GM18505 (cell line): ENCODE data around the gene GALNT3.

Source experiments
- ATAC-seq: cut with Tn5 transposase; IDR thresholded peaks from one replicate; pipeline ENCODE4 v1.9.1; 2021; ENCODE audit not compliant: unreplicated experiment
- POLR2A ChIP-seq: IDR thresholded peaks from 4 replicates; pipeline ENCODE4 v1.6.1; 2011; ENCODE audit warnings: borderline replicate concordance; ENCODE audit not compliant: insufficient read depth, insufficient read length; ENCODE audit errors: extremely low read depth

Gene GALNT3

GRCh38 chr2:165790466-165790865 is 3.6 kb downstream of the GALNT3 start:
- no peak for TF ChIP-seq POLR2A
- ATAC-seq: no peak

DNA sequence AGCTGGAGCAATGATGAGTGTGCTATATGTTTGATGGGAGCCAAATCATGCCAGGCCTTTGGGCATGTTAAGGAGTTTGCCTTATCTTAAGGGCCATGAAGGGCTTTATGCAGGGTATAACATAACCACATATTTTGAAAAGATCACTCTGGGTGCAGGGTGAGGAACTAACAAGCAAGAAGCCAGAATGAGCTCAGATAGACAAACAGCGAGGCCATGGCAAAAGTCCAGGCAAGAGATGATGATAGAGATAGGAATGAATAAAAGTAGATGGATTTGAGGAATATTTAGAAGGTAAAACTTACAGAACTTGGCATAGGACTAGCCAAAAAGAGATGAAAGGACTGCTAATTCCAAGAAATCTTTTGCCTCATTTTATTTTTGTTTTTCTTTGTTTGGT is 6.7 kb downstream of the GALNT3 start:
- TF ChIP-seq POLR2A: no peak
- ATAC-seq: no peak

DNA sequence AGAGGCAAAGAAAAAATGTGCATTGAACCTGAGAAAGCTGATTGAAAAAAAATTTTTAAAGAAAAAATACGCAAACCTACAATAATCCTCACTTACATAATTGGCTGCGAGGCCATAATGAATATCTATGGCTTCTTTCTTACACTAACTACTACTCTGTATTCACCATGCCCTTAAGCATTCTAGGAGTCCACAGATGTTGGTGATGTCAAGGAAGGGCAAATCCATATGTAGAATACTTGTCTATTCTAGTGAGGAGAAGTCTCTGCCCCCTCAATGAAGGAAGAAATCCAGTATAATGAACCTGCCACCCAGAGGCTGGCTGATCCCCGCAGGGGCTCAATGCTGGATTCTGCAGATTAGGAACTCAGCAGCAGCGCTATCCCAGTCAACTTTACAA is 14.3 kb downstream of the GALNT3 start:
- no peak for ATAC-seq
- TF ChIP-seq POLR2A: no peak

GRCh38 chr2:165778653-165779451 is 15.2 kb downstream of the GALNT3 start:
- TF ChIP-seq POLR2A: no peak
- no peak for ATAC-seq

DNA sequence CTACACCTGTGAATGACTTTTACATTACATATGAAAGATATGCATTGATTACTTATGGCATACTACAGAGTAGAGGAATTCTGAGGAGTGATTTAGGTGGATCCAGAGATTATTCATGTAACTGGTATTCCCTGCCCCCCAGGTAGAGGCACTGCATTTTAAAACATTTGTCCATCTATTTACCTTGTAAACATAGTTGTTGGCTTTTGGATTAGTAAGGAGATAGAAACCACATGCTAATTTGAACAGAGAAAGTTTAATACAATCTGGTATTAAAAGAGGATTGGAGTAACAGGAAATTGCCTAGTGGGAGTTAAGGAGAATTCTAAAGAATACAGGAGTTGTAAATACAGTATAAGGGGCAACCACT is 15.9 kb downstream of the GALNT3 start:
- no peak for ATAC-seq

GRCh38 chr2:165777522-165778186 is 16.4 kb downstream of the GALNT3 start:
- no peak for ATAC-seq
- TF ChIP-seq POLR2A: no peak

More for the DNA sequence above, 15.9 kb downstream of the GALNT3 start:
- TF ChIP-seq POLR2A: no peak

- no peak for ATAC-seq
- TF ChIP-seq POLR2A: no peak
These were observed 17.3 kb downstream of the GALNT3 start for GRCh38 chr2:165776796-165777195.

DNA sequence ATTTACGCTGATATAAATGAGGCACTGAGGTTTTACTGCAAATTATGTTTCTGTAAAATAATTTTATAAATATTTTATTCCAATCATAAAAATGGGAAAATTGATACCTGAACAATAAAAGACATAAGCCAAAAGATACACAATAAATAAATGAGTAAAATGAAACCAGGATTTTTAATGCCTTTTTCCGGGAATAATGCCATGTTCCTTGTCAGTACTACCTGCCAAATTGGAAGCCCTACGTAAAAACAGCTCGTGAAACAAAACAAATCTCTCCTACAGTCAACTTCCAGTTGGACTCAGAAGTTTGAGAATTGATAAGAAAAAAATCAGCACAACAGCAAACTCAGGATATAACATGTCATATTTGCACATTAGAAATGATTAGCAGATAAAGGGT is 18.0 kb downstream of the GALNT3 start:
- no peak for TF ChIP-seq POLR2A
- ATAC-seq: no peak

DNA sequence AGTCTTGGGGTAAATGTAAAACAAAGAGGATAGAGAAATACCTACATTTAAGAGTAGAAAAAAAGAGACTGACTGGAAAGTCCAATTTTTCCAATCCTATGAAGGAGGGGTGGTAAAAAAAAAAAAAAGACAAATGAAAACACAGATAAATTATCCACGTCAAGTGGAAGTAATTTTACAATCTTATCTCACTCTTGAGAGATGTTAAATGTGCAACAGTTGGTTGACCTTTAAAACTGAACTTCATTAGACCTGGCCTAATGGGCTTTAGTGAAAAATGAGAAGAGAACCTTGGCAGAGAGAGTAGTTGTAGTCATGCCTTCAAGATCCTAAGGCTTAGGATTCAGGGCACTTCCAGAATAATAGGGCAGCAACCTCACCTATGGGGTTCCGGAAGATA is 20.4 kb downstream of the GALNT3 start:
- ATAC-seq: no peak
- no peak for TF ChIP-seq POLR2A

DNA sequence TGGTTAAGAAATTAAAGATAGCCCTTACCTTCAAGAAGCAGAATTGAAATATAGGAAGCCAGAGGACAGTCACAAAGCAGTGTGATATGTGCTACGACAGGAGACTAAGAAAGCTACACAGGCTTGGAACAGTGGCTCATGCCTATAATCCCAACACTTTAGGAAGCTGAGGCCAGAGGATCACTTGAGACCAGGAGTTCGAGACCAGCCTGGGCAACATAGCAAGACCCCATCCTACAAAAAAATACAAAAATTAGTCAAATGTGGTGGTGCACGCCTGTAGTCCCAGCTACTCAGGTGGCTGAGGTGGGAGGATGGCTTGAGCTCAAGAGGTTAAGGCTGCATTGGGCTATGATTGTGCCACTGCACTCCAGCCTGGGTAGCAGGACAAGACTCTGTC is 21.9 kb downstream of the GALNT3 start:
- TF ChIP-seq POLR2A: no peak
- no peak for ATAC-seq

DNA sequence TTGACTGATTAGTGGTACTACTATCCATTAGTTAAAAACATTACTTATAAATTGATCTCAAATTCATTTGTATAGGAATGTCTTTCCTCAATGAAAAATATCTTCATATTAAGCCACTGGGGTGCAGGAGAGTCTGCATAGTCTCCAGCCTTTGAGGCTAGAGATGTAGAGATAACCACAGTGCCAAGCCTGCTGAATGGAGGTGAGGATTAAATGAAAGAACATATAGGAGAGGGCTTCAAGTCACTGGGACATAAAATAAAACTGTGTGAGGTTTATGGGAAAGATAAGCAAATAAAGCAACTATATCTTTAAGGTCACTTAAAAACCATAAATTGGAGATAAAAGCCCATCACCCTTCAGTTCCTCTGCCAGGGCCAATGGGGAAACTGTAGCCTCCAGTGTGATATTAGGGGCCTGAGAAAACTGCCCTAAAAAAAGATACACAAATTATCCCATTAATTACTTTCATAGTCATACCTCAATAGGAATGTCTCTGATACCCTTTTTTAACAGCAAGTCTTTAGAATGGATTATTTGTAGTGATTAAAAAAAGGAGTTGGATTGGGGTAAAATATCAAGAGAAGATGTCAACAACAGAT is 27.6 kb downstream of the GALNT3 start:
- TF ChIP-seq POLR2A: no peak
- ATAC-seq: no peak

DNA sequence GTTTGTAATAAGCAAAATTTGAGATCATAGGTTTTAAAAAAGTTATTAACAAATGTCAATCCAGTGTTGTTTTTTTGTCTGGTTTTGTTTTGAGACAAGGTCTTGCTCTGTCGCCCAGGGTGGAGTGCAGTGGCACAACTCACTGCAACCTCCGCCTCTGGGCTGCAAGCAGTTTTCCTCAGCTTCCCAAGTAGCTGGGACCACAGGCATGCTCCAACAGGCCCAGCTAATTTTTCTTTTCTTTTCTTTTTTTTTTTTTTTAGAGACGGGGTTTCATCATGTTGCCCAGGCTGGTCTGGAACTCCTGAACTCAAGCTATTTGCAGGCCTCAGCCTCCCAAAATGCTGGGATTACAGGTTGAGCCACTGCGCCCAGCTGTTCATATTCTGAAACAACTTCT is 31.3 kb downstream of the GALNT3 start:
- ATAC-seq: no peak
- TF ChIP-seq POLR2A: no peak

- TF ChIP-seq POLR2A: no peak
These were observed 36.0 kb downstream of the GALNT3 start for GRCh38 chr2:165757906-165758675.

More at GRCh38 chr2:165757906-165758675, 36.0 kb downstream of the GALNT3 start:
- no peak for ATAC-seq
